Measurements from ENCODE around the gene PDE2A. TPM values are rescaled to one million over a fixed set of nuclear protein-coding genes. Genes with fewer than 3 reads are reported as not detected.
A peak's percentile ranks its signal among the peaks of the same experiment; 100 is the strongest.

PDE2A gene
- total RNA-seq, 4 donors from 2014 or later: 13.4 to 26.6 (median 21.9) TPM

- no peak for TF ChIP-seq POLR2A (IDR thresholded peaks at IDR 0.05)
- TF ChIP-seq CTCF (IDR thresholded peaks at IDR 0.05 in 4 of 5, conservative IDR thresholded peaks at IDR 0.05 in 1 of 5): no peak
- DNase-seq: no peak
- Histone ChIP-seq H3K4me1 (no peaks in the 10 kb centered on the region), H3K36me3 (no peaks in the 10 kb centered on the region), H3K4me3 (no peak overlapping the region), H3K9me3 (no peaks in the 10 kb centered on the region), H3K27me3 (peaks cover 3 to 26% (median 6%) of the 10 kb centered on the region in 3 donors), H3K27ac (no peak overlapping the region)
- in situ Hi-C loops (cut with MboI; ENCODE audit: low sequenced_read_pairs in 4 of 4): no loop called here
- no peak for ATAC-seq
- intact Hi-C loops (cut with DNase I; ENCODE audit: low total_unique reads): no loop called here
These were observed 83.2 kb downstream of the PDE2A start for GRCh38 chr11:72591023-72591422.

GRCh38 chr11:72589802-72590761, 84.1 kb downstream of the PDE2A start:
- H3K27me3 ChIP-seq: peaks cover 5 to 31% (median 7%) of the 10 kb centered on the region in 3 donors
- no peak overlapping the region for H3K27ac ChIP-seq
- H3K4me3 ChIP-seq: peak overlapping the region; percentile 0 to 36 (median 26)
- intact Hi-C loops (cut with DNase I; ENCODE audit: low total_unique reads): no loop called here
- no peak for TF ChIP-seq POLR2A (IDR thresholded peaks at IDR 0.05)
- peak in 4 of 5 experiments; percentile 9 to 37 (median 26) for TF ChIP-seq CTCF (IDR thresholded peaks at IDR 0.05 in 4 of 5, conservative IDR thresholded peaks at IDR 0.05 in 1 of 5)
- DNase-seq (no peak), ATAC-seq (no peak)
- H3K36me3 ChIP-seq: no peaks in the 10 kb centered on the region
- in situ Hi-C loops (cut with MboI; ENCODE audit: low sequenced_read_pairs in 4 of 4): loop anchor here (5.0 kb wide), 1 partner anchor 57 kb away; no protein-coding TSS in a partner anchor
- no peaks in the 10 kb centered on the region for H3K4me1 ChIP-seq
- H3K9me3 ChIP-seq: no peaks in the 10 kb centered on the region

- in situ Hi-C loops (cut with MboI; ENCODE audit: low sequenced_read_pairs in 4 of 4): loop anchor here (5.0 kb wide), 1 partner anchor 59 kb away; no protein-coding TSS in a partner anchor
- H3K4me3 ChIP-seq: no peak overlapping the region
- peaks cover 8 to 39% (median 10%) of the 10 kb centered on the region in 3 donors for H3K27me3 ChIP-seq
- H3K27ac ChIP-seq: no peak overlapping the region
- intact Hi-C loops (cut with DNase I; ENCODE audit: low total_unique reads): no loop called here
- no peaks in the 10 kb centered on the region for H3K36me3 ChIP-seq
- TF ChIP-seq CTCF (IDR thresholded peaks at IDR 0.05 in 4 of 5, conservative IDR thresholded peaks at IDR 0.05 in 1 of 5) (no peak), POLR2A (IDR thresholded peaks at IDR 0.05) (no peak)
- H3K4me1 ChIP-seq: no peaks in the 10 kb centered on the region
- ATAC-seq (no peak), DNase-seq (no peak)
- no peaks in the 10 kb centered on the region for H3K9me3 ChIP-seq
These were observed 85.5 kb downstream of the PDE2A start for GRCh38 chr11:72588421-72589410.

- no peak overlapping the region for H3K4me3 ChIP-seq
- H3K36me3 ChIP-seq: no peaks in the 10 kb centered on the region
- DNase-seq (no peak), ATAC-seq (no peak)
- in situ Hi-C loops (cut with MboI; ENCODE audit: low sequenced_read_pairs in 4 of 4): loop anchor here (5.0 kb wide), 1 partner anchor 60 kb away; no protein-coding TSS in a partner anchor
- TF ChIP-seq CTCF (IDR thresholded peaks at IDR 0.05 in 4 of 5, conservative IDR thresholded peaks at IDR 0.05 in 1 of 5) (no peak), POLR2A (IDR thresholded peaks at IDR 0.05) (no peak)
- no peaks in the 10 kb centered on the region for H3K9me3 ChIP-seq
- no peak overlapping the region for H3K27ac ChIP-seq
- peaks cover 8 to 39% (median 10%) of the 10 kb centered on the region in 3 donors for H3K27me3 ChIP-seq
- intact Hi-C loops (cut with DNase I; ENCODE audit: low total_unique reads): no loop called here
- H3K4me1 ChIP-seq: no peaks in the 10 kb centered on the region
These were observed 86.5 kb downstream of the PDE2A start for GRCh38 chr11:72587696-72588095.

All from gastrocnemius medialis (tissue), 4 donors.